Hematopoietic multipotent progenitor cell treated with erythropoietin and hydrocortisone succinate and interleukin-3 and kit ligand, for 4 days (in vitro differentiated cells): ENCODE results near the gene PGAP3.
A peak's percentile ranks its signal among the peaks of the same experiment; 100 is the strongest.

ENCODE experiments used
- DNase-seq: peaks from one replicate; pipeline ENCODE4 v3.0.0-alpha.2; 2015

The PGAP3 gene

DNA sequence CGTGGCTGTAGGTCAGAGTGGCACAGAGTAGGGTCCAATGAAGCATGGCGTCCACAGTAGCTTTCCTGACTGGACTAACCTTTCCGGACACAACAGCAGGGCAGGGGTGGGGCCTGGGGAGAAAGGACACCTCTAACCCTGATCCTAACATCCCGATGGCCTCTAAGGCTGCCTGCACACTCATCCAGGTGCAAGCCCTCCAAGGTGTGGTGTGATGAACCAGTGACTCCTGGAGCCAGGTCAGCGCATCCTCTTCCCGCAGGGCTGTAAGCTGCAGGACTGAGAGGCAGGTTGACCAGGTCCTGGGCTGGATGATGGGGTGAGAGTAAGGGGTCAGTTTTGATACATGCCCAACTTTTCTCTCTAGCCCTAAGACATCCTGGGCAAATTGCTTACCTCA, 8.9 kb upstream of the PGAP3 start:
- DNase-seq, result no peak

DNA sequence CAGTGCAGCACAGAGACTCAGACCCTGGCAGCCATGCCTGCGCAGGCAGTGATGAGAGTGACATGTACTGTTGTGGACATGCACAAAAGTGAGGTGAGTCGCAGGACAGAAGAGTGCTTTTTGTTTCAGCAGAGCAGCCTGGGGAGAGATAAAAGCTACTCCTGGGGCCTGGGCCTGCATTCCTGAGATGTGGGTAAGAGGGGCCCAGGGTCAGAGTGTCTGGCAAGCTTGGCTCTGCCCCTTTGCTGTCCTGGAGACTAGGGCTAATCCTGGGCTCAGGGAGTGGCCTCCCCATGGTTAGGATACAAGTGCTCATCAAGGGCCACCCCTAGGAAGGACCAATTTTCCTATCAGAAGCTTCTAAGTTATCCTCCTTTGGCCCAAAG, 7.2 kb upstream of the PGAP3 start:
- no peak for DNase-seq

DNA sequence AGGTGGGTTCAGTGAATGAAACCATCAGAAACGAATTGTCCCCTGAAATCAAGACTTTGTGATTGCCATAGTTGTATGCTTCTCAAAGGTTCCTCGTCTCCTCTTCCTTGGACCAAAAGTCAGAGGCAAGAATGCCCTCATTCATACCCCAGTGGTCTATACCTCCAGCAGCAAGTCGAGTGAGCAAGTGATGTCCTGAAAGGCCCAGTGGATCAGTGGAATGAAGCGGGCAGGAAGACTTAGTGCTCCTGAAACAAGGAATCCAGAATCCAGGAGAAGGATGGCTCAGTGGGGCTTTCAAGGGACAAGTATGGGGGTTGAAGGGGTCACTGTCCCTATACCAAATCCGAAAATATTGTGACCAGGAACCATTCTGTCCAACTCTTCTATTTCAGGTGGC, 6.7 kb upstream of the PGAP3 start:
- DNase-seq, result no peak

DNA sequence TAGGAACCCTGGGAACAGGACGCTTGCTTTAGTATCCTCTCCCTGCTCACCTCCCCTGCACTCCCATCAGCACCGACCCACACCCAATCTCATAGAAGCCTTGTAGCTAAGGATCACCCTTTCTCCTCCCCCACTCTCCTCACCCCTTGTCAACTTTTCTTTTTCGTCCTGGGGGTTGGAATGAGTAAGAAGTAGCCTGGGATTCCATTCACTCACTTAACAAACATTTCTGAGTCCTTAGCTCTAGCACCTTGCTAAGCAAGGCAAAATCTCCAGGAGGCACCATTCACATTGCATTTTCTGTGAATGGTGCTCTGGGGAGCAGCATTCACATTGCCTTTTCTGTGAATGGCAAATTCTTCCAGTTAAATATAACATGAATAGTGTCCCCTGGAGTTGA, 1.1 kb upstream of the PGAP3 start:
- no peak for DNase-seq

DNA sequence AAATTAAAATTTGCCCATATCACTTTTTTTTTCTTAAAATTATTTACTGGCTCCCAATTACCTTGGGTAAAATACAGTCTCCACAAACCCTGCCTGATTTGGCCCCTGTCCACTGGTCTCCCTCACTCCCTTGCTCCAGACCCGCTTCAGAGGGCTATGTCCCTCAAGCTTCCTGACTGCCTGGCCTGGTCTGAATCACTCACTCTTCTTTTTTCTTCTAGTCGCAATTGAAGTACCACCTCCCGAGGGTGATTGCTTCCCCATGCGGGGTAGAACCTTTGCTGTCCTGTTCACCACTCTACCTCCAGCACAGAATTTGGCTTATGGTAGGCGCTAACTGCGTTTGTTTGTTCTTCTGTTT, 598 bp upstream of the PGAP3 start:
- no peak for DNase-seq

DNA sequence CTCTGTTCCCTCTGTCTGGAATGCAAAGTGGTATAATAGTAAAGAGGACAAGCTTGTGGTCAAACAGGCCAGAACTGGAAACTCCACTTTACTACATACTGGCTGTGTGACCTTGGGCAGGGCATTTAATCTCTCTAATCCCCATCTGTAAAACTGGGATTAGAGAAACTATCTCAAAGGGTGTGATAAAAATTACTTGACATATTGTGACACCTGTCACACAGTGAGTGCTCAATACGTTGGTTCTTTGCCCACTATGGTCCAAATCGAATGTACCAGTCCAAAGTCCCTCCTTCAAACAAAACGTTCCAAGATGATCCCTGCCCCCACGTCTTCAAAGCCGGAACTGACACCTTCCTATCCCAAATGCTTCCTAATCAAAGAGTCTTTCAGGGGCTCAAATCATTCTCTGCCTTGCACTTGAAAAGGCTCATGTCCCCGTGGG, 734 bp downstream of the PGAP3 start:
- DNase-seq, result no peak

DNA sequence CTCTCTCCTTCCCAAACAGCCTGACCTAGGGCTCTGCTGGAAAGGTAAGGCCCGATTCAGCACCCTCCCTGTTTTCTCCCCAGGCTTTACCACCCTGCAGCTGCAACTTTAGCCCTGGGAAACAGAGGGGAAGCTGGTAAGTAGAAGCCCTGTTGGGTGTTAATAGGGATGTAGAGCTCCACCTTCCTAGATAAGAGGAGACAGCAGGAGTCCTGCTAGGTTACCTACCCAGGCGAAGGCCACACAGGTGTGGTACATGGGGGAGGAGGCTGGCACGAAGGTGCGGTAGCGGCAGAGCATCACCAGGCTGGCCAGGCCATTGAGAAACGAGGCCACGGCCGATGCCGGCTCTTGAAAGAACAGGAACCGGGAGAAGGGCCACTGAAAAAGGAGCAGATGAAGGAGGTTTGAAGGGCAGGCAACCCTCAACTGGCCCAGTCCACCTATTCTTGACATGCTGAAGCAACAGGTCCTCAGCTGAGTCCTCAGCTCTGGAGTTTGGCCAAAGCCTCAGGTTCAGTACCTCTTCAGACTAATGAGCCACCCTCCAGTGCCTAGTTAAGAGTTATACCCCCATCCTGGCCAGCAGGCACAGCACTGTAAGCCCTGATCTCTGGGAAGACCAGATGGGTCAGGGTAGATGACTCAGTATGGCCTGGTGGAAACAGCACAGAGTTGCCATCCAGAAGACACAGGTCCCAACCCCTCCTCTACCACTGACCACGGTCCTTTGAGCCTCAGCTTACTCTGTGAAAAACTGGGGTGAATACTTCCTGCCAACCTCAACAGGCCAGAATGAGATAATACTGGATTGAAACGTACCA, 3.3 kb downstream of the PGAP3 start:
- no peak for DNase-seq

DNA sequence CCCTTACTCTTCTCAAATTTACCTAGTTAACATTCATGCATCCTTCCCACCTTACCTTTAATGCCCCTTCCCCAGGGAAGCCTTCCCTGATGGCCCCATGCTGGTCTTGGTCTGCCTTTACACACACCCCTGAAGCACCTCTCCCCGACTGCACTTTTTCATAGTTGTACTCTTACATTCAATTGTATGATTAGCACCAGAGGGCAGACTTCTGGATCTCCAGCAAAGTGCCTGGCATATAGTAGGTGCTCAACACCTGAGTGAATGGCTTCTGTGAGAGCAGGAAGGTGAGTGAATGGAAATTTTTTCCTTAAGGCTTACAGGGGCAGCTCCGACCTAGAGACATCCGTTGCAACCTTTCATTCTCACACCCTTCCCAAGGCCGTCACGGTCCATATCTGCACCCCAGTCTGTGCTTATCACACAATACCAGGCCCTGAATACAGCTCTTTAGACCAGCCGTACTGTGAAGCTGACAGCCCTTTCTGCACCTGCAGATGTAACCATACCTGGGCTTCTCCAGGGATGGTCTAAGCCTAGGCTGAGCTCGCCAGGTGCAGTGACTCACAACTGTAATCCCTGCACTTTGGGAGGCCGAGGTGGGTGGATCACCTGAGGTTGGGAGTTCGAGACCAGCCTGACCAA, 4.4 kb downstream of the PGAP3 start:
- DNase-seq, result peak; percentile 81

DNA sequence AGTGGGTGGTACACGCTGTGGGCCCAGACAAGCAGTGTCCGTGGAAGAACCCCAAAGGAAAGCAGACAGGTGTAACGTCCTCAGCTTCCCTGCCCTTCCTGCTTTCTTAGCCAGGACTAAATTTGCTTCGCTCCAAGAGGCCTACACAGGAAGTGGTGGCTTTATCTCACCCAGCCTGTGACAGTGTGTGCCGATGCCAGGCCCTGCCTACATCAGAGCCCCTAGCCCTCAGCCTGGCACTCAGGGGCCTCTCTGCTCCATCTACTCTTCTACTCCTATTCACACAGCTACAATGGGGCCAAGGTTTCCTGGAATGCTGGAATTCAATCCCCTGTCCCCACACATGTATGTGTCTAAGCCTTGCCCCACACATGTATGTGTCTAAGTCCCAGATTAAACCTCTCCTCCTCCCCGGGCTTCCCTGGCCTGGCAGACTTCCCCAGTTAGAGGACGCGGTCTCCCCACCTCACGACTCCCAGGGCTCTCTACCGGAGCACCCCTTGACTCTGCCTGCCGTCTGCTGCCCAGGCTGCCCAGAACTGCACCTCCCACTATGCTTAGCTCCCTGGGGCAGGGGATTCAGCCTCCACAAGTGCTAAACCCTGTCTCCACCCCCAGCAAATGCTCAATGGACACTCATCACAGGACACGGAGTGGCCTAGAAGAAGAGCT, 8.2 kb downstream of the PGAP3 start:
- DNase-seq, result peak; percentile 94

DNA sequence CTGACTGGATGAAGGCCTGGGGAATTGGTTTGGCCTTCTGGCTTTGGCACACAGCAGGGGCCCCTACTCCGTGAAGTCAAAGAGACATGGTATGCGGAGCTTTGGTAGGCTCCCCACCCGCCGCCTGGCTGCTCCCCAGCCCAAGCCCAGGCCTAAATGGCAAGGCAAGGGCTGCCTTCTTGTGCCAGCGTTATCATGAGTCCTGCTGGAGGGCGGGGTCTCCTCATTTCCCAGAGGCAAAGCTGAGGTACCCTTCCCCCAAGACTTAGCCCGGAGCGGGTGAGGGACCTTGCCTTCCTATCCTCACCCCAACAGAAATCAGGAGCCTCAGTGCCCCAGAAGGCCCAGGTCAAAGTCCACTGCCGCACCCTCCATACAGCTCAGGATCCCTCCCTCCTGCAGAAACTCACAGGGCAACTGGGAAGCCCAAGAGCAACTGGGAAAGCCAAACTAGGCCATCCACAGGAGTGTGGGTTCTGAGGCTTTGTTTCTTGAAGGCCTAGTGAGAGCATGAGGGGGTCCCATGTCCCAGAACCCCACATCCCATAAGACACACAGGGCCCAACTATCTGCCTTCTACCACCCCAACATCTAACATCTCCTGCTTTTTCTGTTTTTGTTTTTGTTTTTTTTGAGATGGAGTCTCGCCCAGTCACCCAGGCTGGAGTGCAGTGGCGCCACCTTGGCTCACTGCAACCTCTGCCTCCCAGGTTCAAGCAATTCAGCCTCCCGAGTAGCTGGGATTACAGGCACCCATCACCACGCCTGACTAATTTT, 9.3 kb downstream of the PGAP3 start:
- DNase-seq, result no peak

DNA sequence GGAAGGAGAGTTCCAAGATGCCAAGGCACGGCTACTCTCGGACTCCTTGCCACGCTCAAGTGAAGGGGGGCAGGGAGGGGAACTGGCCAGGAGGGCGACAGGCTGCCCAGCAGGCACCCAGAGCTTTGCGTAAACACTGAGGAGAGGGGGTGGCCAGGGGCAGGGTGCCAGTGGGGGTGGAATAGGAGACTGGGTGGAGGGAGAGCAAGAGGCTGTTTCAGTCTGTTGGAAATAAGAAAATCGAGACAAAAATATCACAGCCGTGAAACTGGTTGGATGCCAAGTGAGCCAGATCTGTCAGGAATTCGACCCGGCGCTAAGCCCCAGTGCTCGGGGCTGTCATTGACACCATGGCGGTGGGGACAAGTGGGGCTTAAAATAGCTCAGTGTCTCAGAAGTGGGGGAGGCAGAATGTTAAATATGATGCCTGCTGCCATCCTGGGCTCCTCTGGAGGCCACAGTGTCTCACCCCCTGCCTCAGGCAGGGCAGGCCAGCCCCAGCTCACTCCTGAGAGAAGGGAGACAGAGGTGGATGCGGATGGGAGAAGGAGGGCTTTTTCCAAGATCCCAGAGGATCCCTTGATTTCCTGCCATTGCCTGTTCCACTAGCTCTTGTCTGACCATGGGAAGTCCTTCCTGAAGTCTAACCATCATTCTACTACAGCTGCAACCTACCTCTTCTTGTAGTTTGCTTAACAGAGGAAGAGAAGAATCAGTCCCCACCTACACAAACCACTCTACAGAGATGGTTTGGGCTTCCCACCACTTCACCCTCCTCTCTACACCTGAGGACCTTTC, 10.1 kb downstream of the PGAP3 start:
- DNase-seq, result no peak

DNA sequence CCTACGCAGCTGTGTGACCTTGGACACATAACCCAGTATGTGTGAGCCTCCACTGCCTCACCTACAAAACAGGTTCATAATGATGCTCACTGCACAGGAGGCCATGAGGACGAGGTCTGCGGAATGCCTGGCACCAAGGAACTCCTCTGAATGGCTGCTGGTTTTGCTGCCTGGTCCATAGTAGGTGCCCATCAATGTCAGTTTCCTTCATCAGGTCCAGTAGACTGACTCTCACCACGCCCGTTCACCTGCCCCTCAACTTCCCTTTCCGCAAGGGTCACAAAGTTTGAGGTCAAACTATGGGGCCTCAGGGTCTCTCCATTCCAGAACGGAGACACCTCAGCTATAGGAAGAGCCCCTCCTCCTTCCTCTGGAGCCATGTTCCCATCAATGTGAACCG, 10.8 kb downstream of the PGAP3 start:
- no peak for DNase-seq

DNA sequence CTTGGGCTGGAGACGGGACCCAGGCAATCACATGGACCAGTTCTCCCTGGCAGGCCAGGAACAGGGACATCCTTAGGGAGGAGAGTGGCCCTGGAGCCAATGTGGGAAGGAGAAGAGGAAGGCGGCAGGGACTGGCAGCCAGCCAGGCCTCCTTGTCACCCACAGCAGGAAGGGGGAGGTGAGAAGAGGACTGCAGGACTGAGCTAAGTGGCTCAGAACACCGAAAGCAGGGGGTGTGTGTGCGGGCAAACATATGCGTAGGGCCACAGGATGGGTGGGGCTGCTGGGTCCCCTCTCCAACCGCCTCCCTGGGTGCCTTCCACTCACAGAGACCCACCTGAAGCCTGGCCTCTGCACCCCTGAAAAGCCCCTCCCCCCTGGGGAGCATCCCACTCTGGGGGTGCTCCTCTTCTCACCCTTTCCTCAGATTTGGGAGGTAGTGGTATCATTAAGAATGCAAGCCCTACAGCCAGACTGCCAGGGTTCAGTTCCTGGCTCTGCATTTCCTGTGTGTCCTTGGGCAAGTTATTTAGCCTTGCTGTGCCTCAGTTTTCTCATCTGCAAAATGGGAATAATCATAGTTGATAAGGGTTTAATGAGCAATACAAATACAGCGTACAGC, 11.5 kb downstream of the PGAP3 start:
- DNase-seq, result peak; percentile 90

DNA sequence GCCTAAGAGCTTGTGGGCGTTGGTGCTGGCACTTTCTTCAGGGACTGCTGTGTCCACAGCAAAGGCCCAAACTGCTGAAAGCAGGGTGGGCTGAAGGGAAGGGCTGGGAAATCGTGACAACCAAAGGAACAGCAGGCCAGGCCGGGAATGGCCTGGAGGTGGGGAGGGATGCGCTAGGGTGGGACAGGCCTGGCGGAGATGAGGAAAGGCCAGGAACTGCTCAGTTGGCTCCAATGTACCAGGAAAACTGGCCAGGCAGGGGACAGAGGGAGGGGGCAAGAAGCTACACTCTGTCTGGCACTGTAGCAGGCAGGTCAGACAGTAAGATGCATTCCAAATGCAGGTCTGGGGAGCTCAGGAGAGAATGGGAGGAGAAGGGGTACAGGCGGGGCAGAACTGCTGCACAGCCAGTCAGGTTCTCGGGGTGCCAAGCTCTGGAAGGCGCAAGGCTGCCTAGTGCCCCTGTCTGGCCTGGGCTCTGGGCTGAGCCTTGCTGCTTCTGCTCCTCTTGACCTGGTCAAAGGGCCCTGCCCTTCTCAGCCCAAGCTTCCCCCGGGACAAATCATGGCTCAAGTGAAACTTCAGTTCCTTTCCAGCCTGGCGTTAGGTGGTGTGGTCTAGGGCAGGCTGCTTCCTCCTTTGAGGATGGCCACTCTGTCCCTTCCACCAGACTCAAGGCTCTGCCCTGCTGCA, 12.3 kb downstream of the PGAP3 start:
- no peak for DNase-seq

DNA sequence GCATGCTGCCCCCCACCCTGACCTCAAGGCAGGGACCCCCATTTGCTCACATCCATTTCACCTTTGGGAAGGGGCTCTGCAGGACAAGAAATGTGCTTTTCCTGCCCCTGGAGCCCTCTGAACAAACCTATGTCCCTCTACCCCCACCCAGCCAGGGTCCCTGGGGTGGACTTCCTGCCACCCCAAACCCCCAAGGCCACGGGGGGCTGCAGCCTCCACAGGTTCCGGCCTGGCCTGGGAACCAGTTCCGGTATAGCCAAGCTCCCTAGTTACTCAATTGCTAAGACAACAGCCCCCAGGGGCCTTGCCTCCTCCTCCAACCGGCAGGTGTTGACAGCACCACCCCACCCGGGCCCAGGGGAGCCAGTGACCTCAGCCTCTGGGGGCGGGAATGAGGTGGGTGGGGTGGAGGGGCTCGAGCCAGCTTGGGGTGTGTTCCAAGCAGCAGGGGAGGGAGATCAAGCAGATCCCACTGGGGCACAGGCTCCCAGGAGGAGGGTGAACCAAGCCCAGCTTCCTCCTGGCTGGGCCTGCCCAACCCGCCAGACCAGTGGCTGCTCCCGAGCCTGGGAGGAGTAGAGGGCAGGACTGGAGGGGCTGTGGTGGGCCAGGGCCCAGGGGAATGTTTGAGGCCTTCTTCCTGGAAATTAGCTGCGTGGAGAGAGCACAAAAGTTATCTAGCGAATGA, 13.0 kb downstream of the PGAP3 start:
- DNase-seq, result peak; percentile 62

DNA sequence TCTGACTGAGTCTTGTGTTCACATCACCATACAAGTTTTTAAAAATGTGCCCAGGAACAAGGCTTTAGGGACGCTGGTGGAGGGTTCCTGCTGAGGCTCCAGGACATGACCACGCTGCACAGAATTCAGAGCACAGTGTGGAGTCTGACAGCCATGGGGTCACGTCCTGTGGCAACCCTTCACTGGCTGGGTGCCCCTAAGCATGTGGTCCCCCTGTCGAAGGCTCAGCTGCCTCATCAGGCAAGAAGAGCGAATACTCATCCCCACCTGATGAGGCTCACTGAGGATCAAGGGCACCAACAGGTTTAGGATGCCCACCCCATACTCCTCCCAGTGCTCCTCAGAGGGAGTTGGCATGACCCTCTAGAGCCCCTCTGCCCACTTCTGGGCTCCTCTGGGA, 13.7 kb downstream of the PGAP3 start:
- no peak for DNase-seq

DNA sequence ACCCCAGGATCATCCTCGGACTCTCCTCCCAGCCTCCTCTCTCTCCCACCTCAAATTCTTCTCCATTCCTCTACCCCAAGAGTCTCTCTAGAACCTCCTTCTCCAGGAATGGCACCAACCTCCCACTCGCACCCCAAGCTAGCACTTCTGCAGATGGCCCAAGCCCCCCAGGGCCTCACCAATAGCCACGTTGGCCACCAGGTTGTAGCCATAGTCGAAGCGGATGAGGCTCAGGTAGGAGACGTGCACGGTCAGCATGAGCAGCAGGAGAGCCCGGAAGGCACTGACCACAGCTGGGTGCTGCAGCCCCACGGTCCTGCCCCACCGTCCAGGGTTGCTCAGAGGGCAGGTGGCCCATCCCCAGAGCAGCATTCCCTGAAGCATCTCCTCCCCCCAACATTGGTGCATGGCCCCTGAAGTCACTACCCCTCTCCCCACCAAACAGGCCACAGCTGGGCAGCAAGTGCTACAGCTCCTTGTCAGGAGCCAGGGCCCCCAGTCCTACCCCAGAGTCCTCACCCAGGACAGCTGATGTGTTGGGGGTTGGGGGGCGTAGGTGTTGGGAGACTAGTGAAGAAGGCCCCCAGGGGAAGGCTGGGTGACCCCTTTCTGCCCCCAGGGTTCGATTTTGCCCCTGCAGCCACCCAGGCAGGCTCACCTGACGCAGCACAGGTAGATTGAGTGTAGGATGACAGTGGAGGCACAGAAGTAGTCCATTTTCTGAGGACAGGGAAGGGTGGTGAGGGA, 14.3 kb downstream of the PGAP3 start:
- DNase-seq, result no peak

DNA sequence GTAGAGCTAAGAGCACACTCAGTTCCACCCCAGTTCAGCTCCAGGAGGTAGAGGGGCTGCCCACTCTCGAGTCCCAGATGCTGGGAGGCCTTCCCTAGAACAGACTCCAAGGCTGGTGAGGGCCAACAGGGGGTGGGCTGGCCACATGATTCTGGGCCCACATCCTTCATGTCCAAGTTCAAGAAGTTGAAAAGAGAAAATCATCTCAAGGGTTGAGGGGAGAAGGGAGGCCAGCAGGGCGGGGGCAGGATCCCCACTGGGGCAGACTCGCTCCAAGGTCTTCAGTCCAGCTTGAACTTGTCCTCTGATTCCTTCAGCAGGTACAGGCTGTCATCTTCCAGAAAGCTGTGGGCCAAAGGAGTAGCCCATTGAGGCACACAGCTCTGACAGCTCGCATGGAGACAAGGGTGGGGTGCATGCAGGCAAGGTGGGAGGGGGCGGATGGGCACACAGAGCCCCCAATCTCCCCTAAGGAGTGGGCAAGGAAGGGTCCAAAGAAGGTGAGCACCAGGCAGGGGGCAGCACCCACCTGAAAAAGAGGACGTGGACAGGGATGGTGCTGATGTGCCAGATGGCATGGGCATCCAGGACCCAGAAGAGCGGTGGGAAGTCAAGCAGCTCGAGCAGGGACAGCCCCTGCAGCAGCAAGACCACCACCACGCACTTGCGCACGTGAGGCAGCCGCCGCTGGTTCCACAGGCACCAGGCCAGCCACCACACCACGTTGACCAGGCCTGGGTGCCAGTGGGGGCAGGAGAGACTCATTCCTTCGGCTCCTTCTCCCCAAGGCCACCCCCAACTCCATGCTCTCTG, 15.1 kb downstream of the PGAP3 start:
- DNase-seq, result no peak
